NCI-H2029 treated with DMSO at 0.1 percent for 48 hours (cell line): ENCODE data around the gene EDN2.

Source experiments
- DNase-seq: peaks from one replicate; lab custom pipeline; 2025; lab: John Stamatoyannopoulos, UW

The EDN2 gene

DNA sequence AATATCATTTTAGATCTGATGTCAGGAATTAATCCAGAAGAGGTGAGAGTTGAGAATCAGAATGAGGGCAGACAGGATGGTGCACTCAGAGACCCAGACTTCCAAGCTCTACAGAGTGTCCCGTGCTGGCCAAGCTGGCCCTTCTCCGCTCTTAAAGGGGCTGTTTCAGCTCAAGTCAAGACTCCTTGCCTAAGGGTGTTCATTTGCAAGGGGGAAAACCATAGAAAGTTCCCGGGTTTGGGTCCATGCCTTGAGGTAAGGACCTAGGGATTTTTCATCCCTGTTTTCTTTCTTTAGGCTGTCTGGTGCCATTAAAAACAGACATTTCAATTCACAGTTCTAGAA, 47.5 kb downstream of the EDN2 start:
- DNase-seq: no peak

DNA sequence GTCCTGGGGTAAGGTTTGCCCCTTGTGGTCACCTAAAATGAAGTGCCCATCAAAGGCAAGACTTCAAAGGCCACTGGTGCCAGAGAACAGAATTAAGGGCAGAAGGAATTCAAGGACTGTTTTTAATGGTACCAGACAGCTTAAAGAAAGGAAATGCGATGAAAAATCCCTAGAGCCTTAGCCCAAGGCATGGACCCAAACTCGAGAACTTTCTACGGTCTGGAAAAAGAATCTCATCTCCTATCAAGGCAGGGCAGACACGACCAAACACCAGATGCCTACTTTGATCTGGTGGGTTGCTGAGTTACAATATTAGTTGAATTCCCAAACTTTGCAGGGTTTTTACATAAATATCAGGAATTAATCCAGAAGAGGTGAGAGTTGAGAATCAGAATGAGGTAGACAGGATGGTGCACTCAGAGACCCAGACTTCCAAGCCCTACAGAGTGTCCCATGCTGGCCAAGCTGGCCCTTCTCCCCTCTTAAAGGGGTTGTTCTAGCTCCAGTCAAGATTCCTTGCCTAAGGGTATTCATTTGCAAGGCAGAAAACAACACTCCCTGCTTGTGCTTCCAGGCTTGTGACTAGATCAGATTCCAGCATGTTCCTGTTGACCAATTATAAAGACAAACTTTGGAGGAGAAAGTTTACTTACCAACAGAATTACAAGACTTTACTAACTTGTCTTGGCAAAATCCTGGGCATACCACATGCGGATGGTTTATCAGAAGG, 48.0 kb downstream of the EDN2 start:
- DNase-seq: no peak

DNA sequence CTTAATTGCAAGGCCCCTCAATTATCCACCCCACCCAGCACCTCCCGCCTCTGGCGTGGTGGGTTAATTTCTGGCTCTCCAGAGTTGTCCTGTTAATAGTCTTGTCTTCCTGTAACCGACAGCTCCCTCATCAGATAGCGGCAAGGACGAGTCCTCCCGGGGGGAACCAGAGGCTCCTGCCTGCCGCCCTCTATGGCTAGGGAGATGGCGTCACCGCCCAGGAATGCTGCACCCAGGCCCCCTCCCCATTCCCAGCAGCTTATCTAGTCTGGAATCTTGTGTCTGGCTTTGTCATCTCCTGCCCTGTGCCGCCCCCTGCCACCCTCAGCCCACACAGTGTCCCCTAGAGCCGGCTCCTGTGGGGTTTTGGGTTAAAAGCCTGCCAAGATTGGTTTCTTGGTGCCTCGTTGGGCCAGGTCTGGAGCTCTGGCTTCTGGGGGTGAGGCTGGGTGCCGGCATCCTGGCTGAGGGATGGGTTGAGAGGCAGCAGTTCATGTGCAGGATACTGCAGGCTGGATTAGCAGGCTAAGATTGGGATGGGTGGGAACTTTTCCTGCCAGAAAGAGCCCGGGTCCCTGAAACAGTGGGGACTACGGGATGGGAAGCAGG, 48.8 kb downstream of the EDN2 start:
- DNase-seq: no peak

DNA sequence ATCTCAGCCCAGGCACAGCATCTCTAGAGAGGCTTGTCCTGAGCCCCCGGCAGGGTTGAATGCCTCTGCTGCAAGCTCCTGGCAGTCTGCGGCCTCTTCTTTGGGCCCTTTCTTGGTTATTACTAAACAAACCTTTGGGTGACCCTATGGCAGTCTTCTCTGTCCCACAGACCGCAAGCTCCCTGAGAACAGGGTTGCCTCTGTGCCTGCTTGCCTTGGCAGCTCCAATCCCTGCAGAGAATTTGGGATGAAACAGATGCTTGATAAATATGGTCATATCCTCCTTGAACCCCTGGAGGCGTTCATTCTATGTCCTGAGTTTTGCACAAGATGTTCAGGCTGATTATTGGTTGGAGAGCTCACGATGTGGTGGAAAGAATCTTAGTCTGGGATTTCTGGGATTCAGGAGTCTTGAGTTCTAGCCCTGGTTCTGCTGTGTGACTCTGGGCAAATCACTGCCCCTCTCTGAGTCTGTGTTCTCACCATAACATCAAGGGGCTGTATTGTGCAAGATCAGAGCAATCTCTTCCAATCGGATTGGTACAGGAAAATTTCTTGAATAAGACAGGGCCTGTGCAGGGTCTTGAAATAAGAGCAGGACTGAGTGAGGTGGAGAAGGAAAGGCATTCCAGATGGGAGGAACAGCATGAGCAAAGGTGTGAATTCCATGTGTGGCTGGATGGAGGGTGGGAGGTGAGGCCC, 49.6 kb downstream of the EDN2 start:
- no peak for DNase-seq

DNA sequence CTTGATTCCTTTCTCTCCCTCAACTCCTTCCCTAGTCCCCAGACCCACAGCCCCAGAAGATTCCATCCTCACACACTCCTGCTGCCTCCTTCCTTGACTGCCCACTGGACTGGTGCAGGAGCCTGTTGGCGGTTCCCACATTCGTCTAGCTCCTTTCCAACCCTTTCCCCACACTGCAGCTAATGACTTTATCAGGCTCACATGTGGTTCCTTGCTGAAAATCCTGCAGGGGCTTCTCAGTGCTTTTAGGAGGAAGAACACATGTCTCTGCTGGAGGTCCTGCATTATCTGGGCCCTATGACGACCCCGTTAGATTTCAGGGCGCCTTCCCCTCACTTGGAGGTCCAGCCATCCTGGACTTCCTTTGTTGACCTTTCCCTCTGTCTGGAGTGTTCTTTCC, 50.2 kb downstream of the EDN2 start:
- DNase-seq: no peak

DNA sequence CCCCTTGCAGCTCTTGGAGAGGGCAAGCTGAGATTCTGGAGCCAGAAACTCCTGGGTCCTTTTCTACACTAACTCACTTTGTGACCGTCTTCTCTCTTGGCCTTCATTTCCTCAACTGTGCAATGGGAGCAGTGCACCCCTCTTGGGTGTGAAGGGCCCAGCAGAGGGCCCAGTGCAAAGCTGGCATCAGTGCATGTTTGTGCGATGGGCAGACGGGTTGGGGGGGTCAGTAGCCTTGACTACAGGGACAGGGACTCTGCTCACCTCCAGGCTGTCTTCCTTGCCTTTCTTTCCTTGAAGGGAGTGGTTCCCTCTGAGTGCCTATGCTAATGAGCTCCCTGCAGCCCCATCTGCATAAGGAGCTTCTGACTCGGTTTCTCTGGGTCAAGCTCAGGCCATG, 51.0 kb downstream of the EDN2 start:
- no peak for DNase-seq

DNA sequence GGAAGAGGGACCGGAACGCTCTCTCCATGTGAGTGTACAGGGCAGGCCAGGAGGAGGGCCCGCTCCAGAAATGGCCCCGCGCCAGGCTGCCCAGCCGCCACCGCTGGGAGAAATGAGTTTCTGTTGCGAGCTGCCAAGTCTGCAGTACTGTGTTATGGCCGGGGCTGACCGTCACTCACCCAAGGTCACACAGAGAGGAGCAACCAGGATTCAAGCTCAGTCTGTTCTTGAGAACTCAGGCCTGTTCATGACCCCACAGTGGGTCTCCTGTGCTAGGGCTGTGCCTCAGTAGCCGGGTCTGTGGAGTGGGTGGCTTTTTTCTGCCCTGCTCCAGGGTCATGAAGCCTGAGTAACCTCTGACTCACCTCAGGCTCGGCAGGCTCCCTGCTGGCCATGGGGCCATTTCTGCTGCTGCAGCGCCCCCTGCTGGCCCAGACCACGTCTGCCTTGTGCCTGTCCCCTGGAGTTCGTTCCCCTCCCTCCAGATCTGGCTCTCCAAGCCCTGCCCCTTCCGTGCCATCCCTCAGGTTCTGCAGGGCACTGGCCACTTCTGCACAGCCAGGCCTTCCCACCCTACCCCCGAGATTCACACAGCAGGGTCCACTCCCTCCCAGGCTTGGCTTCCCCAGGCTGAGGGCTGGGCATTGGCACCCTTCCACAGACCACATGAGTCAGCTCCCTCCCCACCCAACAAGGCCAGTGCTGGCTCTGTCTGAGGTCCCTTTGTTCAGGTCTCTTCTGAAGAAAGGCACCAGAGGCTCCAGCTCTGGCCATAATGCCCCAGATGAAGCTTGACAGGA, 51.8 kb downstream of the EDN2 start:
- peak; percentile 100 for DNase-seq

DNA sequence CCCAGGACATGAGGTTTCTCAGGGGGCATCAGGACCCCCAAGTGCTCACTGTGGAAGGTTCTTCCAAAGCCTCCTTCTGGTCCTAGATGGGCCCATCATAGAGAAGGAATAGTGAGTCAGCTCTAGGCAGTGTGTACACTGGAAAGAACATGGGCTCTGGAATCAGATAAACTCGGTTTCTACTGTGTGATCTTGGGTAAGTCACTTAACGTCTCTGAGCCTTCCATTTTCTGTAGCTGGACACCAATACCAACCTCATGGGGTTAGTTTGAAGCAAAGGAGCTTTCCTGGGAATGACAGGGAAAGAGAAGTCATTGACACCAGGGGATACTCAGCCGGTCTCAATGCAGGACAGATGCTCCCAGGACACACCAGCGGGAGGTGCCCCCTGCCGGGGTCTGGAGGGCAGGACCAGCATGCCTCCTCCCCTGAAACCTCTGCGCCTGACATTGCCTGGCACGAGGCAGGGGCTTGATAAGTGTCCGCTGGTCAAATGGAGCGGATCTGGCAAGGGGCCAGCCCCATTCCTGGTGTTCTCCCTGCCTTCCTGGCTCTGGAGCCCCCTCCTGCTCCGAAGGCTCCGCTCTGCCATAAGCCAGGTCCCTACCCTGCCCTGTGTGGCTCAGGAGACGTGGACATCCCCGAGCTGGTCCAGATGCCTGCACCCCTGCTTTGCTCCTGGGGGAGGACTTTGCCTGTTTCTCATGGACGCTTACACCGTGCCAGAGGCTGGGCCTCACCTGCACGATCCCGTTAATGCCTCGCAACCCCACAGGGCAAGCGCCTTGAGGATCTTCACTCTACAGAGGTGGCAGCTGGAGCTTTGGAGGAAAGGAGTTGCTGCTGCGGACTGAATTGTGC, 52.8 kb downstream of the EDN2 start:
- DNase-seq: no peak

DNA sequence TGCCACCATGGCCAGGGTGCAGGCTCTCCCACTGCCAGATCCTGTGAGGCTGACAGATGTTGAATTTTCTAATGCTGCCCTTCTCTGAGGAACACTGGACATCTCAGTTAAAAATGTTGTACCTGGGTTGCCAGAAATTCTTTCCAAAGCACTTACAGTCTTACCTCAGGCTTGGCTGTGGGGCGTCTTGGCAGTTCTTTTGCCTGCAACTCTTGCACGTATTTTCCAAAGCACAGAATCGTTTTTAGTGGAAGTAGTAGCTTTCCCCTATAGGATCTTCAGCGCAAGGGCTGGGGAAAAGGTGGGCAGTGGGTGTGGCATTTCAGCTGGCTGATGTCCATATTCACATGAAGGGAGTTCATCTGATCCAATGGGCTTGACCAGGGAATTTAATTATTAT, 53.9 kb downstream of the EDN2 start:
- DNase-seq: no peak

DNA sequence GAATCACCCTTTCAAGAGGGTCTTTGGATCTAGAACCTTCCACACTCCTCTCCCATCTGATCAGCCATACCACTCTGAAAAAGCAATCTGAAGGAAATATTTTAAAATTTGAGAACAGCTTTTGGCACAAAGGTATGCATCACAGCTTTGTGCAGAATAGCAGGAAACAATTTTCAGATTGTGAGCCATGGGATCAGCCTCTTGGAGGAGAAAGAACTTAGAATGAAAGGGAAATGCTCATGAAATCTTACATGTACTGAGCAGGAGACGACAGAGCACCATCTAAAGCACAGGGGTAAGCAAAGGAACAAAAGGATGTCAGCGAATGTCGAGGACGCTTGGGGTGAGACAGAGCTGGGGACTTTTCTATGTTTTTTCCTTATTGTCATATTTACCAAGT, 54.4 kb downstream of the EDN2 start:
- no peak for DNase-seq

DNA sequence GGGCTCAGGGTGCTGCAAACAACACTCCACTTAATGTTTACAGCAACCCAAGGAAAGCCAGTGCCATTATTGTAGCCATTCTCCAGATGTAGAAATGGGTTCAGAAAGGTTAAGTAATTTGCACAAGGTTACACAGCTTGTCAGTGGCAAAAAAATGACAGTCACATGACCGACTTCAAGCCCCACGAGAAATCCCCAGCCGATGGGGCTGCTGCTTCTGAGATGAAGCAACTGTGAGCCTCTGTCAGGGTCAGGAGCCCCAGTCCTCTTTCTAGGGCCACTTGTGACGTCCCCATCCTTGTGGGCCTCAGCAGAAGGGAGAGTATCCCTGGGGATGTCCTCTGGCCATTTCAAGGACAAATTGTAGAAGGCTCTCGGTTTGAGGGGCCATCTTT, 54.8 kb downstream of the EDN2 start:
- no peak for DNase-seq
